GM19328 (cell line): Measurements from ENCODE around the gene NUDT22.
"Not testable (repeated sequence)": the region's sequence is repeated elsewhere in the genome, so short reads cannot be mapped to it uniquely, and the experiment has no call there.

Source experiments
- ATAC-seq: cut with Tn5 transposase; IDR thresholded peaks from one replicate; pipeline ENCODE4 v1.9.1; 2021; ENCODE audit warnings: mild to moderate bottlenecking, moderate library complexity; ENCODE audit not compliant: unreplicated experiment

NUDT22 gene

GRCh38 chr11:64241241-64241490 lies 15.1 kb downstream of the NUDT22 start:
- peak; percentile 74 for ATAC-seq

GRCh38 chr11:64241491-64242374 lies 15.7 kb downstream of the NUDT22 start:
- peak; percentile 2 for ATAC-seq

GRCh38 chr11:64243236-64243854 lies 17.3 kb downstream of the NUDT22 start:
- ATAC-seq = no peak

GRCh38 chr11:64244107-64244506 lies 18.0 kb downstream of the NUDT22 start:
- no peak for ATAC-seq

GRCh38 chr11:64244966-64245365 lies 18.9 kb downstream of the NUDT22 start:
- no peak for ATAC-seq

- ATAC-seq = no peak
Measured at GRCh38 chr11:64245401-64245796, 19.3 kb downstream of the NUDT22 start.

- no peak for ATAC-seq
Measured at GRCh38 chr11:64245797-64246620, 19.9 kb downstream of the NUDT22 start.

GRCh38 chr11:64246621-64246870 lies 20.5 kb downstream of the NUDT22 start:
- ATAC-seq = not testable (repeated sequence)

GRCh38 chr11:64246871-64247728 lies 21.0 kb downstream of the NUDT22 start, which contains the start of gene PPP1R14B:
Gene PPP1R14B, minus strand, starts transcription at chr11:64246943. Its CDS starts 270 bp downstream, at chr11:64246673.
- no peak for ATAC-seq

- ATAC-seq = no peak
Measured at GRCh38 chr11:64247729-64248531, 21.9 kb downstream of the NUDT22 start.

- ATAC-seq = no peak
Measured at GRCh38 chr11:64248578-64248977, 22.5 kb downstream of the NUDT22 start.

- no peak for ATAC-seq
Measured at GRCh38 chr11:64249038-64249437, 23.0 kb downstream of the NUDT22 start.

GRCh38 chr11:64249563-64250414 lies 23.7 kb downstream of the NUDT22 start:
- no peak for ATAC-seq

GRCh38 chr11:64250415-64251015 lies 24.4 kb downstream of the NUDT22 start:
- no peak for ATAC-seq

GRCh38 chr11:64251016-64251752 lies 25.1 kb downstream of the NUDT22 start, which contains the start of gene PLCB3:
Gene PLCB3, plus strand, starts transcription at chr11:64251530. Its CDS starts 120 bp downstream, at chr11:64251650.
- peak; percentile 45 for ATAC-seq

- ATAC-seq = no peak
Measured at GRCh38 chr11:64251753-64252002, 25.6 kb downstream of the NUDT22 start.

GRCh38 chr11:64252003-64252872 lies 26.2 kb downstream of the NUDT22 start:
- ATAC-seq = no peak
